Thyroid gland (tissue), 4 donors: ENCODE data around the gene RIBC2.

ENCODE experiments used
- CTCF ChIP-seq, 6 experiments: fragments of 200-600 bp in 3 of 6; fragments of 450-650 bp in 3 of 6; sonication (generic) in 3 of 6; IDR thresholded peaks; one replicate each; pipeline ENCODE4 v1.5.1; 2016 to 2019; ENCODE audit warnings: antibody characterized with exemption in 6 of 6, mild to moderate bottlenecking in 2 of 6, inconsistent platforms in 1 of 6, moderate library complexity in 1 of 6
- POLR2A ChIP-seq, 2 donors: fragments of 450-650 bp; IDR thresholded peaks; one replicate each; pipeline ENCODE4 v1.6.1; 2017; ENCODE audit warnings: antibody characterized with exemption in 2 of 2, mild to moderate bottlenecking in 2 of 2, moderate library complexity in 1 of 2

GRCh38 chr22:45455621-45456020 is 42.1 kb downstream of the RIBC2 start:
- TF ChIP-seq CTCF (IDR thresholded peaks at IDR 0.05), result no peak
- TF ChIP-seq POLR2A (IDR thresholded peaks at IDR 0.05), result no peak
